HG02678 (cell line): ENCODE measurements around the gene NUAK1.

Source experiments
- ATAC-seq: cut with Tn5 transposase; IDR thresholded peaks from one replicate; pipeline ENCODE4 v1.9.1; 2021; ENCODE audit warnings: mild to moderate bottlenecking, moderate library complexity; ENCODE audit not compliant: unreplicated experiment

Gene NUAK1

GRCh38 chr12:106138633-106139421, at the start of gene NUAK1:
Gene NUAK1, minus strand, starts transcription at chr12:106138954. Its CDS starts 301 bp downstream, at chr12:106138653.
- ATAC-seq, result no peak

GRCh38 chr12:106188256-106188655, 49.5 kb upstream of the NUAK1 start:
- ATAC-seq, result no peak

- ATAC-seq, result no peak
These were observed 49.1 kb upstream of the NUAK1 start for GRCh38 chr12:106187842-106188241.

GRCh38 chr12:106187155-106187789, 48.5 kb upstream of the NUAK1 start:
- ATAC-seq, result no peak

GRCh38 chr12:106183735-106184134, 45.0 kb upstream of the NUAK1 start:
- no peak for ATAC-seq

GRCh38 chr12:106181401-106182114, 42.8 kb upstream of the NUAK1 start:
- ATAC-seq, result no peak

GRCh38 chr12:106179086-106179485, 40.3 kb upstream of the NUAK1 start:
- ATAC-seq, result no peak

- no peak for ATAC-seq
These were observed 39.8 kb upstream of the NUAK1 start for GRCh38 chr12:106178562-106178961.

- ATAC-seq, result no peak
These were observed 37.8 kb upstream of the NUAK1 start for GRCh38 chr12:106176560-106176959.

- no peak for ATAC-seq
These were observed 36.1 kb upstream of the NUAK1 start for GRCh38 chr12:106174876-106175275.

GRCh38 chr12:106173442-106173841, 34.7 kb upstream of the NUAK1 start:
- ATAC-seq, result no peak

GRCh38 chr12:106171117-106171750, 32.5 kb upstream of the NUAK1 start:
- no peak for ATAC-seq

- no peak for ATAC-seq
These were observed 31.5 kb upstream of the NUAK1 start for GRCh38 chr12:106170285-106170684.

GRCh38 chr12:106163712-106164111, 25.0 kb upstream of the NUAK1 start:
- no peak for ATAC-seq

- no peak for ATAC-seq
These were observed 22.7 kb upstream of the NUAK1 start for GRCh38 chr12:106161491-106161890.

- ATAC-seq, result no peak
These were observed 22.2 kb upstream of the NUAK1 start for GRCh38 chr12:106160915-106161314.

GRCh38 chr12:106157802-106158201, 19.0 kb upstream of the NUAK1 start:
- no peak for ATAC-seq

GRCh38 chr12:106154751-106155273, 16.1 kb upstream of the NUAK1 start:
- no peak for ATAC-seq

- no peak for ATAC-seq
These were observed 13.6 kb upstream of the NUAK1 start for GRCh38 chr12:106152334-106152733.

GRCh38 chr12:106150555-106150954, 11.8 kb upstream of the NUAK1 start:
- no peak for ATAC-seq
